GM12878 (cell line): ENCODE data around the gene GPR155. TPM values are rescaled to one million over a fixed set of nuclear protein-coding genes. Genes with fewer than 3 reads are reported as not detected.

Experiments used
- ATAC-seq: fragments of 200-7000 bp; cut with Tn5 transposase; 3 replicates; pipeline ENCODE4 v1.9.1; 2020; ENCODE audit warnings: mild to moderate bottlenecking, moderate library complexity
- BruUV-seq: library from RNA; stranded (reverse); fragments of 400-500 nt; replicated peaks from 2 replicates; lab custom pipeline; 2021; lab: Mats Ljungman, UMichigan
- CTCF ChIA-PET: fragments of 300-600 bp; sonication (Branson Sonifier 250); formaldehyde crosslinking; extraction: SDS; loops from one replicate; lab custom pipeline; 2021; ENCODE audit warnings: inconsistent platforms; lab: Yijun Ruan, JAX
- POLR2A ChIA-PET: fragments of 350-600 bp; formaldehyde crosslinking; extraction: SDS; loops from one replicate; lab custom pipeline; 2021; ENCODE audit warnings: inconsistent platforms; lab: Charles Lee
- RAD21 ChIA-PET: fragments of 300-600 bp; sonication (Branson Sonifier 250); formaldehyde crosslinking; loops from one replicate; lab custom pipeline; 2023; ENCODE audit warnings: antibody characterized with exemption; ENCODE audit not compliant: unreplicated experiment; lab: Charles Lee
- SMC1A ChIA-PET: fragments of 300-600 bp; sonication (Branson Sonifier 250); formaldehyde crosslinking; loops from one replicate; lab custom pipeline; 2023; ENCODE audit not compliant: unreplicated experiment, uncharacterized antibody; lab: Charles Lee
- DNase-seq: peaks from one replicate; pipeline ENCODE4 v3.0.0-alpha.2; 2011; ENCODE audit warnings: low read depth, low spot score
- FAIRE-seq: peaks from 3 replicates; lab custom pipeline; 2011; peaks lifted over from hg19 to GRCh38; lab: Jason Lieb, UNC
- H2AFZ ChIP-seq: 2 replicates; pipeline ENCODE4 v1.6.0; 2011; ENCODE audit warnings: low read depth, low read length, control low read depth; ENCODE audit not compliant: control insufficient read depth
- H3K27ac ChIP-seq: 2 replicates; pipeline ENCODE4 v1.5.1; 2011; ENCODE audit warnings: control low read depth; ENCODE audit not compliant: control insufficient read depth, insufficient read depth
- H3K27me3 ChIP-seq, 2 experiments: replicated peaks in 1 of 2; 2 replicates each; pipeline versions ENCODE4 v1.6.0 to v1.6.1; 2011; ENCODE audit warnings: low read length in 1 of 2; ENCODE audit not compliant: control insufficient read depth in 2 of 2, insufficient read depth in 2 of 2
- H3K36me3 ChIP-seq, 2 experiments: 2 replicates each; pipeline ENCODE4 v1.5.1; 2011; ENCODE audit warnings: low read length in 1 of 2; ENCODE audit not compliant: control insufficient read depth in 2 of 2, insufficient read depth in 2 of 2
- H3K4me1 ChIP-seq: 2 replicates; pipeline ENCODE4 v1.6.1; 2011; ENCODE audit warnings: mild to moderate bottlenecking, low read length, moderate library complexity, mixed read lengths; ENCODE audit not compliant: control insufficient read depth, insufficient read depth
- H3K4me2 ChIP-seq: 2 replicates; pipeline ENCODE4 v1.6.0; 2011; ENCODE audit warnings: control low read depth; ENCODE audit not compliant: control insufficient read depth, insufficient read depth
- H3K4me3 ChIP-seq: fragments of 200-600 bp; sonication (generic); 2 replicates; pipeline ENCODE4 v1.5.1; 2016
- H3K79me2 ChIP-seq: 2 replicates; pipeline ENCODE4 v1.6.0; 2011; ENCODE audit warnings: low read length; ENCODE audit not compliant: control insufficient read depth, insufficient read depth
- H3K9ac ChIP-seq: 2 replicates; pipeline ENCODE4 v1.8.0; 2011; ENCODE audit warnings: low read length, control low read depth, mixed read lengths; ENCODE audit not compliant: control insufficient read depth, insufficient read depth
- H3K9me3 ChIP-seq: replicated peaks from 3 replicates; pipeline ENCODE4 v1.5.1; 2011; ENCODE audit warnings: mild to moderate bottlenecking, low read length; ENCODE audit not compliant: control insufficient read depth, insufficient read depth
- H4K20me1 ChIP-seq: 2 replicates; pipeline ENCODE4 v1.6.0; 2011; ENCODE audit not compliant: control insufficient read depth, insufficient read depth
- ATF7 ChIP-seq: fragments of 450-650 bp; IDR thresholded peaks from 2 replicates; pipeline ENCODE4 v1.6.1; 2016; ENCODE audit warnings: low read depth, mild to moderate bottlenecking
- KLF5 ChIP-seq: fragments of 450-650 bp; IDR thresholded peaks from 2 replicates; pipeline ENCODE4 v1.6.1; 2014; ENCODE audit warnings: mild to moderate bottlenecking; ENCODE audit not compliant: partially characterized antibody
- MYC ChIP-seq: IDR thresholded peaks from 2 replicates; pipeline ENCODE4 v1.6.1; 2011; ENCODE audit warnings: mild to moderate bottlenecking, low read length, moderate library complexity, inconsistent platforms; ENCODE audit not compliant: insufficient read depth, insufficient replicate concordance, insufficient read length, severe bottlenecking
- NRF1 ChIP-seq: conservative IDR thresholded peaks from 2 replicates; pipeline ENCODE4 v1.6.1; 2011; ENCODE audit warnings: mild to moderate bottlenecking, low read depth, low read length, improper control_type of control experiment
- POLR2AphosphoS2 ChIP-seq: IDR thresholded peaks from 2 replicates; pipeline ENCODE4 v1.6.1; 2011; ENCODE audit warnings: low read depth, mild to moderate bottlenecking, low read length, improper control_type of control experiment, moderate library complexity
- WGBS: methylation state at CpG from one replicate; pipeline ENCODE4 v1.1.6; 2016; ENCODE audit warnings: low lambda C conversion rate; ENCODE audit not compliant: insufficient replicate concordance, insufficient coverage; ENCODE audit errors: missing lambda C conversion rate; 5-methylcytosine and 5-hydroxymethylcytosine counted together
- in situ Hi-C: fragments of 300-500 bp; cut with MboI; formaldehyde crosslinking; loops from 9 replicates; pipeline ENCODE4 v1.14.3; 2018; ENCODE audit warnings: mixed read lengths
- intact Hi-C: fragments of 100-400 bp; cut with micrococcal nuclease; formaldehyde crosslinking; loops from one replicate; pipeline ENCODE4 v1.14.2; 2022; ENCODE audit not compliant: unreplicated experiment
- polyA plus RNA-seq, 11 experiments: library from polyadenylated mRNA; depleted of rRNA in 4 of 11; unstranded in 6 of 11; stranded (reverse) in 5 of 11; fragments of >200 nt; fragmentation: Nextera tagmentation in 4 of 11; fragmentation: Illumina TruSeq in 1 of 11; extraction: Ambion mirVana in 4 of 11; extraction: Trizol in 1 of 11; gene quantifications; 1 replicate in 1 of 11; 2 replicates in 10 of 11; pipeline versions ENCODE4 v1.2.1 to v1.2.3, GENCODE V29; 2011 to 2016; ENCODE audit warnings: inconsistent platforms in 2 of 11, missing spikeins in 2 of 11, low read depth in 1 of 11
- total RNA-seq, 4 experiments: library from RNA; depleted of rRNA in 3 of 4; stranded (reverse); fragments of >200 nt in 3 of 4; fragmentation: Illumina TruSeq in 1 of 4; extraction: Trizol in 1 of 4; gene quantifications; 2 replicates each; pipeline versions ENCODE4 v1.2.1 to v1.2.3, GENCODE V29; 2013 to 2021
- TF ChIP-seq, protein P1 (sequence below): fragments of 450-650 bp; IDR thresholded peaks from 2 replicates; pipeline ENCODE4 v1.6.1; 2016; ENCODE audit warnings: mild to moderate bottlenecking

Gene GPR155
- total and polyA plus RNA-seq, 10 of the 15 experiments (the other 5 are each of a cell fraction or from before 2014, with no cell fraction given): 0.53 to 3.0 (median 1.5) TPM

DNA sequence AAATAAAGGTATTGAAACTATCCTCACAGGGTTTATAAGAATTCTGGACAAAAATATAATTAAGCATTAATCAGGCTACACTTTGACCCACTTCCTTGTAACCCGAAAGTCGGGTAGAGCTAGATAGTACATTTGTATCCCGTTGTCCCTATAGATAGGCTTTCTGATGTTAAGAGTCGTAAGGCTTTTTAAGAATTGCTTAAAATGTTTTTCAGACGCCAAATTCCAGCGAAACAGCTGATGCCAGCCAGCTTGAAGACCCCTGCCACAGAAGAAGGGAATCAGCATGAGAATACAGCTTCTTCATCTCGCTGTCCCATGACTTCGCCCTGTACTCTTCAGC, 962 bp upstream of the GPR155 start:
- H3K9ac ChIP-seq: peak overlapping the region; percentile 72
- POLR2A ChIA-PET: interaction anchor here (0.5 to 1.6 kb wide), 4 partner anchors 8 to 147 kb away, joined by 3 to 4 read pairs (median 4); no protein-coding TSS in a partner anchor
- FAIRE-seq: no peak

More for the DNA sequence above, 962 bp upstream of the GPR155 start:
- TF ChIP-seq POLR2AphosphoS2 (no peak), MYC (no peak), KLF5 (no peak), ATF7 (no peak), NRF1 (no peak)
- TF ChIP-seq, protein P1, sequence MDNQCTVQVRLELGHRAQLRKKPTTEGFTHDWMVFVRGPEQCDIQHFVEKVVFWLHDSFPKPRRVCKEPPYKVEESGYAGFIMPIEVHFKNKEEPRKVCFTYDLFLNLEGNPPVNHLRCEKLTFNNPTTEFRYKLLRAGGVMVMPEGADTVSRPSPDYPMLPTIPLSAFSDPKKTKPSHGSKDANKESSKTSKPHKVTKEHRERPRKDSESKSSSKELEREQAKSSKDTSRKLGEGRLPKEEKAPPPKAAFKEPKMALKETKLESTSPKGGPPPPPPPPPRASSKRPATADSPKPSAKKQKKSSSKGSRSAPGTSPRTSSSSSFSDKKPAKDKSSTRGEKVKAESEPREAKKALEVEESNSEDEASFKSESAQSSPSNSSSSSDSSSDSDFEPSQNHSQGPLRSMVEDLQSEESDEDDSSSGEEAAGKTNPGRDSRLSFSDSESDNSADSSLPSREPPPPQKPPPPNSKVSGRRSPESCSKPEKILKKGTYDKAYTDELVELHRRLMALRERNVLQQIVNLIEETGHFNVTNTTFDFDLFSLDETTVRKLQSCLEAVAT: peak; percentile 73; the same call in 1 of the 2 replicates
- no peak overlapping the region; the same call in 1 of the 2 replicates for H2AFZ ChIP-seq
- CTCF ChIA-PET: interaction anchor here (1.0 to 3.5 kb wide), 8 partner anchors 16 to 201 kb away, joined by 3 to 25 read pairs (median 4); partner anchors contain the start of gene WIPF1
- SMC1A ChIA-PET: interaction anchor here (1.1 to 2.7 kb wide), 4 partner anchors 9 to 92 kb away, joined by 3 to 10 read pairs (median 6); partner anchors contain the start of gene SCRN3
- no peaks in the 10 kb centered on the region for H3K79me2 ChIP-seq
- no peak for ATAC-seq
- in situ Hi-C loops (no loop called here), intact Hi-C loops (no loop called here)
- RAD21 ChIA-PET: interaction anchor here (0.9 to 1.2 kb wide), 2 partner anchors 25 to 123 kb away, joined by 3 read pairs; no protein-coding TSS in a partner anchor
- H3K36me3 ChIP-seq: no peaks in the 10 kb centered on the region
- BruUV-seq: TSS peak; percentile 96
- peak overlapping the region; percentile 81; the same call in 1 of the 2 replicates for H3K4me3 ChIP-seq
- no peaks in the 10 kb centered on the region for H4K20me1 ChIP-seq
- peaks cover 12% of the 10 kb centered on the region for H3K4me1 ChIP-seq
- H3K27ac ChIP-seq: peak overlapping the region; percentile 85
- DNase-seq: no peak
- no peaks in the 10 kb centered on the region for H3K9me3 ChIP-seq
- H3K4me2 ChIP-seq: peak overlapping the region; percentile 61
- no peaks in the 10 kb centered on the region for H3K27me3 ChIP-seq
- 95% methylated on average over 8 of the region's 8 CpGs for WGBS
